SH-SY5Y (cell line): Measurements from ENCODE around the gene GAS7.

Source experiments
- GATA2 ChIP-seq: IDR thresholded peaks from 2 replicates; pipeline ENCODE4 v1.6.1; 2011; ENCODE audit warnings: mild to moderate bottlenecking, low read depth, low read length
- GATA3 ChIP-seq: IDR thresholded peaks from 2 replicates; pipeline ENCODE4 v1.6.1; 2011; ENCODE audit warnings: low read depth, mild to moderate bottlenecking, low read length, moderate library complexity

- TF ChIP-seq GATA3, result no peak
- no peak for TF ChIP-seq GATA2
Measured at GRCh38 chr17:10034719-10035475, 163.5 kb downstream of the GAS7 start.
